Choroid plexus epithelial cell (primary cell): ENCODE results near the gene RTBDN.
"Not testable (repeated sequence)": the region's sequence is repeated elsewhere in the genome, so short reads cannot be mapped to it uniquely, and the experiment has no call there.

Experiments used
- DNase-seq: peaks from one replicate; pipeline ENCODE4 v3.0.0-alpha.2; 2010; ENCODE audit warnings: low read depth
- H3K4me3 ChIP-seq: 2 replicates; pipeline ENCODE4 v1.5.1; 2011; ENCODE audit warnings: low read depth, mild to moderate bottlenecking, control low read depth, low read length, moderate library complexity
- TF ChIP-seq, protein P1 (sequence below): conservative IDR thresholded peaks from 2 replicates; pipeline ENCODE4 v1.5.1; 2011; ENCODE audit warnings: low read depth, mild to moderate bottlenecking, control low read depth, inconsistent platforms, low read length, moderate library complexity

Gene RTBDN

GRCh38 chr19:12800466-12800770, 34.0 kb downstream of the RTBDN start:
- DNase-seq, result no peak
- TF ChIP-seq, protein P1, sequence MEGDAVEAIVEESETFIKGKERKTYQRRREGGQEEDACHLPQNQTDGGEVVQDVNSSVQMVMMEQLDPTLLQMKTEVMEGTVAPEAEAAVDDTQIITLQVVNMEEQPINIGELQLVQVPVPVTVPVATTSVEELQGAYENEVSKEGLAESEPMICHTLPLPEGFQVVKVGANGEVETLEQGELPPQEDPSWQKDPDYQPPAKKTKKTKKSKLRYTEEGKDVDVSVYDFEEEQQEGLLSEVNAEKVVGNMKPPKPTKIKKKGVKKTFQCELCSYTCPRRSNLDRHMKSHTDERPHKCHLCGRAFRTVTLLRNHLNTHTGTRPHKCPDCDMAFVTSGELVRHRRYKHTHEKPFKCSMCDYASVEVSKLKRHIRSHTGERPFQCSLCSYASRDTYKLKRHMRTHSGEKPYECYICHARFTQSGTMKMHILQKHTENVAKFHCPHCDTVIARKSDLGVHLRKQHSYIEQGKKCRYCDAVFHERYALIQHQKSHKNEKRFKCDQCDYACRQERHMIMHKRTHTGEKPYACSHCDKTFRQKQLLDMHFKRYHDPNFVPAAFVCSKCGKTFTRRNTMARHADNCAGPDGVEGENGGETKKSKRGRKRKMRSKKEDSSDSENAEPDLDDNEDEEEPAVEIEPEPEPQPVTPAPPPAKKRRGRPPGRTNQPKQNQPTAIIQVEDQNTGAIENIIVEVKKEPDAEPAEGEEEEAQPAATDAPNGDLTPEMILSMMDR, result no peak
- H3K4me3 ChIP-seq, result peak overlapping the region; percentile 89

- no peak for DNase-seq
- TF ChIP-seq, protein P1, result no peak
- H3K4me3 ChIP-seq, result no peak overlapping the region
These were observed 34.5 kb downstream of the RTBDN start for GRCh38 chr19:12799742-12800465.

- H3K4me3 ChIP-seq, DNase-seq: not testable (repeated sequence)
These were observed 36.8 kb downstream of the RTBDN start for GRCh38 chr19:12797607-12798006.

DNA sequence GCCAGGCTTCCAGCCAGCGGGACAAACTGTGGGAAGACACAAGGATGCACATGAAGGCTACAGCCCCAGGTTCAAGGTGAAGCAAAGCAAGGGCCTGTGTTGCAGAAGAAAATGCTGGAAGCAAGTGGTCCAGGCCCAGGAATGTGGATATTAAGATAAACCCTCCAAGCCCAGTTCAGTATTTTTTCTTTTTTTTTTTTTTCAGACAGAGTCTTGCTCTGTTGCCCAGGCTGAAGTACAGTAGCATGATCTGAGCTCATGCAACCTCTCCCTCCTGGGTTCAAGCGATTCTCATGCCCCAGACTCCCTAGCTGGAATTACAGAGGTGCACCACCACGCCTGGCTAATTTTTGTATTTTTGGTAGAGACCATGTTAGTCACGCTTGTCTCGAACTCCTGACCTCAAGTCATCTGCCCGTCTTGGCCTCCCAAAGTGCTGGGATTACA, 37.2 kb downstream of the RTBDN start:
- TF ChIP-seq, protein P1, result no peak
- DNase-seq, result no peak
- H3K4me3 ChIP-seq, result no peak overlapping the region

- TF ChIP-seq, protein P1, result peak; percentile 95
These were observed 38.0 kb downstream of the RTBDN start for GRCh38 chr19:12796146-12797071.

GRCh38 chr19:12794971-12795381, 39.4 kb downstream of the RTBDN start:
- H3K4me3 ChIP-seq, result peak overlapping the region; percentile 100
- DNase-seq, result no peak
- TF ChIP-seq, protein P1, result no peak

More at GRCh38 chr19:12796146-12797071, 38.0 kb downstream of the RTBDN start:
- DNase-seq, result peak; percentile 87
- H3K4me3 ChIP-seq, result peak overlapping the region; percentile 20

- peak overlapping the region; percentile 100 for H3K4me3 ChIP-seq
- TF ChIP-seq, protein P1, result no peak
- peak; percentile 66 for DNase-seq
These were observed 40.0 kb downstream of the RTBDN start for GRCh38 chr19:12794196-12794941.
